C4-2B (cell line): ENCODE measurements around the gene ATAD2B.
"Not testable (repeated sequence)": the region's sequence is repeated elsewhere in the genome, so short reads cannot be mapped to it uniquely, and the experiment has no call there.

Experiments used
- ZFX ChIP-seq: fragments of 450-650 bp; IDR thresholded peaks from 2 replicates; pipeline ENCODE4 v1.6.1; 2017
- TF ChIP-seq, protein P1 (sequence below): fragments of 450-650 bp; conservative IDR thresholded peaks from 2 replicates; pipeline ENCODE4 v1.5.1; 2017; ENCODE audit warnings: mild to moderate bottlenecking

DNA sequence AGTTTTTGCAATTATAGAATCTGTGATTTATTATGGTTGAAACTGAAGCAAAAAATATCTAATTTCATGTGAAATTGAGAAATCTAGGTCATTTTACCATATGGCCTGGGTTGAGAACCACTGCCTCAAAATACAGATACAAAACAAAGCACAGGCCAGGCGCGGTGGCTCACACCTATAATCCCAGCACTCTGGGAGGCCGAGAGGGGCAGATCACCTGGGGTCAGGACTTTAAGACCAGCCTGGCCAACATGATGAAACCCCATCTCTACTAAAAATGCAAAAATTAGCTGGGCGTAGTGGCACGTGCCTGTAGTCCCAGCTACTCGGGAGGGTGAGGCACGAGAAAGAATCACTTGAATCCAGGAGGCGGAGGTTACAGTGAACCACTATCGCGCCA lies 146.5 kb downstream of the ATAD2B start:
- TF ChIP-seq, protein P1, sequence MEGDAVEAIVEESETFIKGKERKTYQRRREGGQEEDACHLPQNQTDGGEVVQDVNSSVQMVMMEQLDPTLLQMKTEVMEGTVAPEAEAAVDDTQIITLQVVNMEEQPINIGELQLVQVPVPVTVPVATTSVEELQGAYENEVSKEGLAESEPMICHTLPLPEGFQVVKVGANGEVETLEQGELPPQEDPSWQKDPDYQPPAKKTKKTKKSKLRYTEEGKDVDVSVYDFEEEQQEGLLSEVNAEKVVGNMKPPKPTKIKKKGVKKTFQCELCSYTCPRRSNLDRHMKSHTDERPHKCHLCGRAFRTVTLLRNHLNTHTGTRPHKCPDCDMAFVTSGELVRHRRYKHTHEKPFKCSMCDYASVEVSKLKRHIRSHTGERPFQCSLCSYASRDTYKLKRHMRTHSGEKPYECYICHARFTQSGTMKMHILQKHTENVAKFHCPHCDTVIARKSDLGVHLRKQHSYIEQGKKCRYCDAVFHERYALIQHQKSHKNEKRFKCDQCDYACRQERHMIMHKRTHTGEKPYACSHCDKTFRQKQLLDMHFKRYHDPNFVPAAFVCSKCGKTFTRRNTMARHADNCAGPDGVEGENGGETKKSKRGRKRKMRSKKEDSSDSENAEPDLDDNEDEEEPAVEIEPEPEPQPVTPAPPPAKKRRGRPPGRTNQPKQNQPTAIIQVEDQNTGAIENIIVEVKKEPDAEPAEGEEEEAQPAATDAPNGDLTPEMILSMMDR, result not testable (repeated sequence)
- not testable (repeated sequence) for TF ChIP-seq ZFX
